Measurements from ENCODE around the gene MRPS16. TPM values are rescaled to one million over a fixed set of nuclear protein-coding genes. Genes with fewer than 3 reads are reported as not detected.
A peak's percentile ranks its signal among the peaks of the same experiment; 100 is the strongest.

The MRPS16 gene
- total RNA-seq, 1 experiment from 2014 or later, result 79.0 TPM

DNA sequence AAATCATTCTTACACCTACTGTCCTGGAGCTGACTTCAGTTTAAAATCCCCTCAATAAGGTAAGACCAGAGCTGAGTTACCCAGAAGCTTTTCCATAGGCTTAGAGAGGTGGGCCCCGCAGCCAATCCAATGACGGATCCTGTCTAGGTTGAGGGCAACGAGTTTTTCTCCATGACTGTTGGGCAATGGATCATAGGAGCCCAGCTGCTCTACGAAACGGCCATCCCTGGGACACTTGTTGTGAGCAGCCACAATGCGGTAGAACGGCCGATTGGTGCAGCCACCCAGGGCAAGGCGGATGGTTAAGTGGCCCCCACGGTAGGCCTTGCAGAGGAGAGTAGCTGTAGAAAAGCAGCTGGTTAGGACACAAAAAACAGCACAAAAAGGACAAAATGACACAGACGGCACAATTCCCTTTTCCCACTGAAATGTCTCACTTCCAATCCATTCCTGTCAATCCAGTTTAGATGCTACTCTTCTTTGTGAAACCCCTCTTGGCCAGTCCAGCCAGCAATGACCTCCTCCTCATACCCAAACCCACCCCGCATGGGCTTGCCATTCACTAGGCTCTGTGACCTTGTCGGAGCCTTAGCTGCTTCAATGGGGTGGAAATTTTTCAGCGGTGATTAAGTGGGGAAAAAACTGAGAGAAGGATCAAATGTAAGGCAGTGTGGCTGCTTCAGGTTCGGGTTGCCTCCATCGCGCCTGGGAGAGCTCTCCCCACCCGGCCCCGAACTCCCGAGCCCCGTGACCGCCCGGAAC lies 580 bp downstream of the MRPS16 start:
- Histone ChIP-seq H3K4me1 (replicated peaks) (peaks cover 18% of the 10 kb centered on the region), H3K27me3 (replicated peaks) (no peaks in the 10 kb centered on the region), H3K36me3 (peaks cover 44% of the 10 kb centered on the region), H3K9me3 (replicated peaks) (no peaks in the 10 kb centered on the region), H3K4me3 (peak overlapping the region; percentile 63), H3K27ac (peak overlapping the region; percentile 76)
- no peak for DNase-seq (ENCODE audit: low read depth in 1 of 2, low spot score in 2 of 2)

- Histone ChIP-seq H3K4me3 (no peak overlapping the region), H3K27ac (no peak overlapping the region), H3K9me3 (replicated peaks) (no peaks in the 10 kb centered on the region), H3K4me1 (replicated peaks) (peaks cover 23% of the 10 kb centered on the region), H3K27me3 (replicated peaks) (no peaks in the 10 kb centered on the region), H3K36me3 (peaks cover 76% of the 10 kb centered on the region)
- no peak for DNase-seq (ENCODE audit: low read depth in 1 of 2, low spot score in 2 of 2)
These were observed 4.2 kb downstream of the MRPS16 start for GRCh38 chr10:73248259-73248724.

DNA sequence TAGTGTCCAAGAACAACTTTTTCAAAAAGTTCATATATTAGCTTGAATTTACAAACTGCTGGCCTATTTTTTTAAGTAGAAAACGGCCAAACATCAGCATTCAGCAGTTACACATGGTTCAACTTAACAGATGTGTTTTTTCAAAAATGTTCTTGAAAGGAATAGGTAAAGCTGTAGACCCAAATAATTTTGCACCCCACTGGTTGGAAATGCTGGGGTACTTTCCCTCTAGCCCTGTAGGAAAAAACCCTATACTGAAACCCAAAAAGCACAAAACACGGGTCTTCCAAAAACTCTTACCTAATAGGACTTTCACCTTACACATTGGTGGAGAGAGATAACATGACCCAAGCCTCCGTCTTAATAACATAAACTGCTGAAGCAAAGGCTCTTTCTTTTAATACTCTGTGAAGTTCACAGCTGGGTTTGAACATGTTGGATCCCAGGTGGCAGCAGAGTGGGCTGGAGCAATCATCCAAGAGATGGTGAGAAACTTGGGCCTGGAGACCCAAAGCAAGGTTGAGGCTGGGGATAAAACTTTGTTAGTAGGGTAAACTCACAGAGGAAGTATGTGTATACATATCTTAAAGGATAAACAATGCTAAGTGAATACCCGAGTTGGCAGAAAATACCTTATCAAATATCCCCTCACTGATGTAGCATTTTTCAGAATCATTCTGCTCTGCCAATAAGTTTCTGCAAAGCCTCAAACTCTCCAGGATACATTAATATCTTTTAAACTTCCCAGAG lies 4.8 kb downstream of the MRPS16 start:
- H3K27ac ChIP-seq, result peak overlapping the region; percentile 87
- peaks cover 22% of the 10 kb centered on the region for H3K4me1 ChIP-seq (replicated peaks)
- no peak for DNase-seq (ENCODE audit: low read depth in 1 of 2, low spot score in 2 of 2)
- no peaks in the 10 kb centered on the region for H3K27me3 ChIP-seq (replicated peaks)
- peak overlapping the region; percentile 85 for H3K4me3 ChIP-seq
- H3K9me3 ChIP-seq (replicated peaks), result no peaks in the 10 kb centered on the region
- H3K36me3 ChIP-seq, result peaks cover 80% of the 10 kb centered on the region

DNA sequence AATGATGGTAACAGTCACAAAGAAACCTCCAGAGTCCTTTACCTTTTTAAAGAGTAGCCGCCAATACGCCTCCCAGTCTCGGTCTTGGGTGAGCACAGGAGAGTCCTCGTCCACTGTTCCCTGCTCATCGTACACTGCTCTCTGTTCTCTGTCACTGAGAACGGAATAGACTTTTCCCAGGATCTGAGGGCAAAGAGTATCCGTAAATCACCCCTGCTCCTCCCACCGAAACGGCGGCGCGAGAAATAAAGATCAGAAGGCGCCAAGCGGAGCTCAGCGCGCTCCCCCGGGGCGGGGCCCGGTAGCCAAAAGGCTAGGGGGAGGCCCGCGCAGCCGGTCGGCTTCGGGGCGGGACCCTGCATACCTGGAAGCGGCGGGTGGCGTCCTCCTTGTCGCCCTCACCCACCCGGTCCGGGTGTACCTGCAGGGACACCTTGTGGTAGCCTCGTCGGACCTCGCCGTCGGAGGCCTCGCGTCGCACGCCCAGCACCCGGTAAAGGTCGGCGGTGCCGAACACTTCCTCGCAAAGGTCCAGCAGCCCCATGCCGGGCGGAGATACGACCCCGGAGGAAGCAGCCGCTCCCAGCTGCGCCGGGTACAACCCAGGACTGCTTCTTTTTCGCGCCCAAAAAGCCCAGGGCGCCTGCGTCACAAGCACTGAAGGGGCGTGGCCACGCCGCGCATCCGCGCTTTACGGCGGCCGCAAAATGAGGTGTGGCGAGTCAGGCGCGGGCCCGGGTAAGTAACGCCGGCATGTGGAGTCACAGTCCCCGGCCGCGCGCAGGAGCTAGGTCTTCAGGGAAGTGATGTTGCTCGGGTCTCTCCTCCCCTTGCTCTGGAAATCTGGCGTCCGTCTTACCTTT lies 5.6 kb downstream of the MRPS16 start, which contains the start of gene DNAJC9:
Gene DNAJC9 (minus strand): TSS at position 610 of the 863 bp plus-strand sequence. CDS start 66 bp downstream, at position 544.
- peak; percentile 95 to 96 for DNase-seq (ENCODE audit: low read depth in 1 of 2, low spot score in 2 of 2)
- Histone ChIP-seq H3K36me3 (peaks cover 79% of the 10 kb centered on the region), H3K27ac (peak within 1 kb of the TSS; percentile 87), H3K9me3 (replicated peaks) (no peaks in the 10 kb centered on the region), H3K27me3 (replicated peaks) (no peaks in the 10 kb centered on the region), H3K4me1 (replicated peaks) (peaks cover 22% of the 10 kb centered on the region), H3K4me3 (peak within 1 kb of the TSS; percentile 85)

DNA sequence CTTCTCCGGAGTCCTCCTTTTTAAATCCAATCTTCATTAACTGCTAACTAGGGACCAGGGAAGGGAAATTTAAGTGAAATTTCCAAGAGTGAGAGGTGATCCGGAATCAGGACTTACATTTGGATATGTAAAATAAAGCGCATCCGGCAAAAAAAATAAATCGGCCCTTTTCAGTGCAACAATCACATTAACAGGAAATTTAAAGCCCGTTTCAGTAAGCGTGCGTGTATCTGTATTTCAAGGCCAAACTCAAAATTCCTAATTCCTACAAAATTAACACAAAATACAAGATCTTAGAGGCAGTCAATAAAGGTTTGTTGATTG lies 6.2 kb downstream of the MRPS16 start:
- H3K4me3 ChIP-seq, result peak overlapping the region; percentile 85
- no peaks in the 10 kb centered on the region for H3K27me3 ChIP-seq (replicated peaks)
- DNase-seq (ENCODE audit: low read depth in 1 of 2, low spot score in 2 of 2), result peak in 1 of 2 experiments; percentile 19
- peaks cover 79% of the 10 kb centered on the region for H3K36me3 ChIP-seq
- no peaks in the 10 kb centered on the region for H3K9me3 ChIP-seq (replicated peaks)
- H3K4me1 ChIP-seq (replicated peaks), result peaks cover 16% of the 10 kb centered on the region
- H3K27ac ChIP-seq, result peak overlapping the region; percentile 87

DNA sequence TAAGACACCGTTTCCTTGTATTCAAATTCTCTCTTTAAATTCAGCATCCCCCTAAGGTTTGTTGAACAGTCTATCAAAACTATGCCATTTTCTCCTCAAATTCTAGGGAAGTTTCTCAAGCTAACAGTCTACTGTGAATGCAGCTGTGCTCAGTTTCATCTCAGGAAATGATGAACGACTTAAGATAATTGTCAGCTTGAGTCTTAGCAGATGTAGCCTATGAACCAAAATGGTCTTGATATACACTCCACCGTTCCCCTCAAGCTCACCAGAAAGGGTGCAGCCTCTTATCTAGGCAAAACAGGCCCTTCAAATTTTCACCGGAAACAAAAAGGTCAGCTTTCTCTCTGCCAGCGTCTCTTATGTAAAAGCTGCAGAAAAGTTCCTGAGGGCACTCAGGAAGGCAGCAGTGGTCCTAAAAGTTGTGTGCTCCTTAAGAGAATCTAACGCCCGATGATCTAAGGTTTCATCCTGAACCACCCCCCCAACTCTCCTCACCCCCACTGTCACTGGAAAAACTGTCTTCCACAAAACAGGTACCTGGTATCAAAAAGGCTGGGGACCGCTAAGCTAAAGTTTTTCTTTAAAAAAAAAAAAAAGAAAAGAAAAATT lies 7.5 kb downstream of the MRPS16 start:
- peaks cover 81% of the 10 kb centered on the region for H3K36me3 ChIP-seq
- no peak for DNase-seq (ENCODE audit: low read depth in 1 of 2, low spot score in 2 of 2)
- H3K27me3 ChIP-seq (replicated peaks), result no peaks in the 10 kb centered on the region
- H3K9me3 ChIP-seq (replicated peaks), result no peaks in the 10 kb centered on the region
- H3K27ac ChIP-seq, result no peak overlapping the region
- no peak overlapping the region for H3K4me3 ChIP-seq
- H3K4me1 ChIP-seq (replicated peaks), result peaks cover 15% of the 10 kb centered on the region

- peaks cover 5% of the 10 kb centered on the region for H3K4me1 ChIP-seq (replicated peaks)
- H3K27me3 ChIP-seq (replicated peaks), result no peaks in the 10 kb centered on the region
- DNase-seq (ENCODE audit: low read depth in 1 of 2, low spot score in 2 of 2), result no peak
- no peak overlapping the region for H3K27ac ChIP-seq
- no peaks in the 10 kb centered on the region for H3K9me3 ChIP-seq (replicated peaks)
- H3K36me3 ChIP-seq, result peaks cover 77% of the 10 kb centered on the region
- no peak overlapping the region for H3K4me3 ChIP-seq
These were observed 12.5 kb downstream of the MRPS16 start for GRCh38 chr10:73239908-73240307.

- Histone ChIP-seq H3K9me3 (replicated peaks) (no peaks in the 10 kb centered on the region), H3K4me3 (no peak overlapping the region), H3K36me3 (peaks cover 72% of the 10 kb centered on the region), H3K27ac (no peak overlapping the region), H3K4me1 (replicated peaks) (no peaks in the 10 kb centered on the region), H3K27me3 (replicated peaks) (no peaks in the 10 kb centered on the region)
- no peak for DNase-seq (ENCODE audit: low read depth in 1 of 2, low spot score in 2 of 2)
These were observed 13.4 kb downstream of the MRPS16 start for GRCh38 chr10:73238990-73239566.

DNA sequence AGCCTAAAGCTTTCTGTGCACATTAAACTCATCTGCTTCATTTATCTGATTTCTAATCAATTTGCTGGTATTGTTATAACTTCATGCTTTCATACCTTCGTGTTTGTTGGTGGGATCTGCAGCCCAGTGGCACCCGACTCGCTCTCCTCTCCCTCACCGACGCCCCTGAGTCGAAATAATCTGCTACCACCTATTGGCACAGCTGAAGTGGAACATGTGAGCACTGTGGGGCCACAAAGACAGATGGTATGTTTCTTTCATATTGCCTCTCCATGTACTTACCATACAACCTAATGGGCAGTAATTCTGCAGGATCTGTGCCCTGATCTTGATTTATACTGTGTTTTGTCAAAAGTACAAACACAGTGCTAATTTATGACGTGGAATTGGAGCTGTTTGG lies 17.7 kb downstream of the MRPS16 start:
- no peak overlapping the region for H3K27ac ChIP-seq
- DNase-seq (ENCODE audit: low read depth in 1 of 2, low spot score in 2 of 2), result no peak
- no peaks in the 10 kb centered on the region for H3K4me1 ChIP-seq (replicated peaks)
- H3K4me3 ChIP-seq, result no peak overlapping the region
- H3K27me3 ChIP-seq (replicated peaks), result no peaks in the 10 kb centered on the region
- no peaks in the 10 kb centered on the region for H3K9me3 ChIP-seq (replicated peaks)
- H3K36me3 ChIP-seq, result peaks cover 51% of the 10 kb centered on the region

- Histone ChIP-seq H3K36me3 (peaks cover 43% of the 10 kb centered on the region), H3K9me3 (replicated peaks) (no peaks in the 10 kb centered on the region), H3K4me3 (no peak overlapping the region), H3K4me1 (replicated peaks) (no peaks in the 10 kb centered on the region), H3K27me3 (replicated peaks) (no peaks in the 10 kb centered on the region), H3K27ac (no peak overlapping the region)
- DNase-seq (ENCODE audit: low read depth in 1 of 2, low spot score in 2 of 2), result no peak
These were observed 18.6 kb downstream of the MRPS16 start for GRCh38 chr10:73233883-73234282.

DNA sequence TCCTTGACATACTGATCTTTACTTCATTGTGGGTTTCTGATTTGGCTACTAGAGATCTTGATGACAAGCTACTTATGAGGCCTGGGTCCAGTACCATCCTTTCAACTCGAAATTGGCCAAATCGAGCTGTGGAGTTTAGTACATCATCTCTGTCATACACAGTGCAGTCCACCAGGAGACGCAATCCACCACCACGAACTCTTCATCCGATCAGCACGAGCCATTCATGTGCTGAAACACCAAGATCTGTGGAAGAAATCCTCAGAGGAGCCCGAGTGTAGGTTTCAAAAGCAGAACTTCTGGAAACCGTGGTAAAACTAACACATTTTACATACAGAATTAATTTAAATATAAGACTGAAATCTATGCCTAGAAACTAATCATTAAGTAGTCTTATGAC lies 19.6 kb downstream of the MRPS16 start:
- no peak overlapping the region for H3K27ac ChIP-seq
- H3K4me1 ChIP-seq (replicated peaks), result no peaks in the 10 kb centered on the region
- no peaks in the 10 kb centered on the region for H3K27me3 ChIP-seq (replicated peaks)
- H3K9me3 ChIP-seq (replicated peaks), result no peaks in the 10 kb centered on the region
- H3K36me3 ChIP-seq, result peaks cover 33% of the 10 kb centered on the region
- no peak overlapping the region for H3K4me3 ChIP-seq
- no peak for DNase-seq (ENCODE audit: low read depth in 1 of 2, low spot score in 2 of 2)

- Histone ChIP-seq H3K36me3 (peaks cover 22% of the 10 kb centered on the region), H3K9me3 (replicated peaks) (no peaks in the 10 kb centered on the region), H3K27ac (no peak overlapping the region), H3K4me1 (replicated peaks) (no peaks in the 10 kb centered on the region), H3K27me3 (replicated peaks) (no peaks in the 10 kb centered on the region), H3K4me3 (no peak overlapping the region)
- no peak for DNase-seq (ENCODE audit: low read depth in 1 of 2, low spot score in 2 of 2)
These were observed 22.9 kb downstream of the MRPS16 start for GRCh38 chr10:73229567-73229966.

DNA sequence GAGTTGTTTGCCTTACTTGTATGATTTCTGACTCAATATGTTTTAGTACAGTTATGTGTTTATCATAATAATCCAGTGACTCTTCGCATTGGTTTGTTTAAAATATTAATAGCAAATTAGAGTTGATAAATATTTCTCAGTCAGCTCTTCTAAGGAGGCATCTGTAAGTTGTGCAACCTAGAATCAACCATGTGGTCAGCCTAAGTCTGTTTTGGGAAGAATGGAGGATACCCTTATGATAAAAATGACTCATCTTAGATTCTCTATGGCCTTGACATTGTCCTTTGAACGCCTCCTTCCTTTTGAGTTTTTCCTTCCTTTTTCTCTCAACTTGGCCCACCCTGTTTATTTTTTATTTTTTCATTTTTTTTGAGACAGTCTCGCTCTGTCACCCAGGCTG lies 24.2 kb downstream of the MRPS16 start:
- Histone ChIP-seq H3K4me3 (no peak overlapping the region), H3K4me1 (replicated peaks) (no peaks in the 10 kb centered on the region), H3K36me3 (peaks cover 13% of the 10 kb centered on the region), H3K27ac (no peak overlapping the region), H3K9me3 (replicated peaks) (no peaks in the 10 kb centered on the region), H3K27me3 (replicated peaks) (no peaks in the 10 kb centered on the region)
- no peak for DNase-seq (ENCODE audit: low read depth in 1 of 2, low spot score in 2 of 2)

Measured in SJSA1 (cell line).